Measurements from ENCODE around the gene NR3C1.

DNA sequence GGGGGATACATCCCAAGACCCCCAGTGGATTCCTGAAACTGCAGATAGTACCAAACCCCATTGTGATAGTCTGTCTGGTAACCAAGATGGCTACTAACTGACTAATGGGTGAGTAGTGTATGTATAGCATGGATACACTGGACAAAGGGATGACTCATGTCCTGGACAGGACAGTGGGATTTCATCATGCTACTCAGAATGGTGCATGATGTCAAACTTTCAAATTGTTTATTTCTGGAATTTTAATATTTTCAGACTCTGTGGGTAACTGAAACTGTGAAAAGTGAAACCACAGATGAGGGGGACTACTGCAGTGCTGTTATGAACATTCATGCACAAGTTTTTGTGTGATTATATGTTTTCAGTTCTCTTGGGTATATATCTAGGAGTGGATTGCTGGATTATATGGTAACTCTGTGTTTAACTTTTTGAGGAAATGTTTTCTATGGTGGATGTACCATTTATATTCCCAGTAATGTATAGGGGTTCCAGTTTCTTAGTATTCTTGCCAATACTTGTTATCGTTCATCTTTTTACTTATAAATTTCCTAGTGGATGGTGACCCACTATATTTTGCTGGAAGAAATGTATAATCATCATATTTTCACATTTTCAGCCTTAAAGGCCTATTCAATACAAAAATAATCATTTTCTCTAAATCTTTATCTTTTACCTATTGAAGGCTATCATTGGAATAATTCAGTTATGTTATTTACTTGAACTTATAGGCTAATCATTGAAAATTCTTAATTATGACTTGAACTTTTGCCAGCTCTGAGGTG lies 140.9 kb downstream of the NR3C1 start:
- no peak for TF ChIP-seq HDGF (IDR thresholded peaks at IDR 0.05; ENCODE audit: borderline replicate concordance)
- TF ChIP-seq ELF4 (IDR thresholded peaks at IDR 0.05) = no peak
- TF ChIP-seq CTBP1 (IDR thresholded peaks at IDR 0.05; ENCODE audit: borderline replicate concordance) = no peak
- TF ChIP-seq BHLHE40 (IDR thresholded peaks at IDR 0.05; ENCODE audit: borderline replicate concordance) = no peak
- no peak for TF ChIP-seq NFRKB (IDR thresholded peaks at IDR 0.05)
- TF ChIP-seq, protein P1, sequence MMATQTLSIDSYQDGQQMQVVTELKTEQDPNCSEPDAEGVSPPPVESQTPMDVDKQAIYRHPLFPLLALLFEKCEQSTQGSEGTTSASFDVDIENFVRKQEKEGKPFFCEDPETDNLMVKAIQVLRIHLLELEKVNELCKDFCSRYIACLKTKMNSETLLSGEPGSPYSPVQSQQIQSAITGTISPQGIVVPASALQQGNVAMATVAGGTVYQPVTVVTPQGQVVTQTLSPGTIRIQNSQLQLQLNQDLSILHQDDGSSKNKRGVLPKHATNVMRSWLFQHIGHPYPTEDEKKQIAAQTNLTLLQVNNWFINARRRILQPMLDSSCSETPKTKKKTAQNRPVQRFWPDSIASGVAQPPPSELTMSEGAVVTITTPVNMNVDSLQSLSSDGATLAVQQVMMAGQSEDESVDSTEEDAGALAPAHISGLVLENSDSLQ (IDR thresholded peaks at IDR 0.05) = no peak
- TF ChIP-seq SP1 (IDR thresholded peaks at IDR 0.05) = no peak

Data from HEK293T (cell line).